ENCODE measurements around the gene ZFHX3.

The ZFHX3 gene

DNA sequence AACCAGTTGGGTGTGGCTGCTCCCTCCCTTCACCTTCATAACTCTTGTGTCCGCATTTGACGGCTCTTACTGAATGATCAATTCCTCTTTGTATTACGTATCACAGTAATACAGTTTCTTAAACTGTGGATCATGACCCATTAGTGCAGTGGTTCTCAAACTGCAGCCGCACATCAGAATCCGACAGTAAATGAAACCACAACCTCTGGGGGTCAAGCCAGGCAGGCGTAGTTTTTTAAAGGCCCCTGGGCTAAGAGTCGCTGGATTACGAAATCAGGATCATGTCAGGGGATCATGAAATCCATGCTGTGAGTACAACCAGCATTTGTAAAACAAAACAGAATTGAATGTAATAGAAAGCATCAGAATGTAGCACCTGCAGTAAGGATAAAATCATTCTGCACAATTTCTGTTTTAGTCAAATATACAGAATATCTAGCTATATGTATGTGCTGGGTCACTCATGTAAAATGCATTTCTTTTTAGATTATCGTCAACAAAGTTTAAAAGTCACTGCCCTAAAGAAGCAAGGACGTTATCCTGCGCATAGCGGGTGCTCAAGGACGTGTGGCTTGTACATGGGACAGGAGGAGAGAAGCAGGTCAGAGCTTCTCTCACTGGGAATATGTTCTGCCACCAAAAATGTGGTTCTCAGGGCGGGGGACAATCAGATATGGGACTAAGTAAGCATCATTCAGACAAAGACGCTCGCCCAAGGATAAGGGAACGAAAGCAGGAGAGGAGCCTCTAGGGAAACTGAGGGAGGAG is 113.1 kb downstream of the ZFHX3 start:
- no peak for DNase-seq (ENCODE audit: low read depth in 2 of 2, low spot score in 1 of 2)

DNA sequence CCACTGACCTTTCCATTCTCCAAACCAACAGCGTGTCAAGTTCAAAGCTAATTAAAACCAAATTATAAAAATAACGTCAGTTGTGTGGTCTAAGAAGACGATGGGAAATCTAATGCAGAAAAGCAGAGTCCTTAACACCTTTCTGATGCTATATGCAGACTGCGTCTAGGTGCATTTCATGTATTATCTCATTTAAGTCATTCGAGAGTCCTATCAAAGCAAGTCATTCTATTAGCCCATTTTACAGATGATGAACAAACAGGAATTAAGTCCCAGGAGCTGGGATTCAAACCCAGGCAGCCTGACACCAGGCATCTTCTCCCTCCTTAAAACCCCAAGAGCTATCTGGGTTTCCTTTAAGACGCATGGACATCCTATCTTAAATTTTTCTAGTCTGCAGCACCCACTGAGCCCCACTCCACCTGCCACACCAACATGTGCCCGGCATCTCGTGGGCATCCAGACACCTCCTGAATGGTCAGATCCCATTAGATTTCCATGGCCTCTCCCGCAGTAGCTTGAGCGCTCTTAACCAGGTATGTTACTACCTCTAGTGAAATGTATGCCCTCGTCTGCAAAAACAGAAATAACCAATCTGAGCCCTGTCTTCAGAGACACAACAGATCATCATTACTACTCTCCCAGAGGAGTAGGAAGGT is 115.1 kb downstream of the ZFHX3 start:
- DNase-seq (ENCODE audit: low read depth in 2 of 2, low spot score in 1 of 2): no peak

DNA sequence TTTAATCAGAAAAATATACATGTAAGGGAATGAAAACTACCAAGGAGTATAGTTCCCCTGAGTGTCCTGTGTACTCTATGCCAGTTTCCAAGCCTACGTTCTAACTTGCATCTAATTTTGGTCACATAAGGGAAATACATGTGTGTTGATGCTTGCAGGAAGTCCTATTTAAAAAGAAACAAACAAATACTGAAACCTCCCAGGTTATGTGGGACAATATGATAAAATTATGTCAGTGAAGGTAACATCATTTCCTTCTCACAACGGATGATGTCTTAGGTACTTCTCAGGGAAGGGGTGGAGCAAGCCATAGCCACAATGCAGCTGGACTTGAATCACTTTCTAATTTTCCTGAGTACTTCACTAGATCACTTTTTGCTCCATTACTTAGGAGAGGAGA is 115.9 kb downstream of the ZFHX3 start:
- DNase-seq (ENCODE audit: low read depth in 2 of 2, low spot score in 1 of 2): no peak

DNA sequence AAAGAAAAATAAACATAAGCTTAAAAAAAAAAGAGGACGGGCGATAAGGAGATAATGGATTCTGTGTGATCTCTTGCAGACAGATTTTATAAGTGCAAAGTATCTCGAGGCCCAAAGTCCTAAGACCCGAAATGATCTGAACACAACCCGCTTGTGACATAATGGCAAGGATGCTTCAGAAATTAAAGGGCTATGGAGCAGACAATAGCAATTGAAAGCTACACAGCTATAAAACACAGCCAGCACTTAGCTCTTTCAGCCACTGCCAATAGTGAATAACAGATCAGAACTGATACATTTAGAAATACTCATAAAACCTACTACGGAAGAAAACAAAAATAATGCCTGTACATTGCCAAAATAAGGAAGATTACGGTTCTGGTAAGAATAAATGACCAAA is 117.5 kb downstream of the ZFHX3 start:
- no peak for DNase-seq (ENCODE audit: low read depth in 2 of 2, low spot score in 1 of 2)

DNA sequence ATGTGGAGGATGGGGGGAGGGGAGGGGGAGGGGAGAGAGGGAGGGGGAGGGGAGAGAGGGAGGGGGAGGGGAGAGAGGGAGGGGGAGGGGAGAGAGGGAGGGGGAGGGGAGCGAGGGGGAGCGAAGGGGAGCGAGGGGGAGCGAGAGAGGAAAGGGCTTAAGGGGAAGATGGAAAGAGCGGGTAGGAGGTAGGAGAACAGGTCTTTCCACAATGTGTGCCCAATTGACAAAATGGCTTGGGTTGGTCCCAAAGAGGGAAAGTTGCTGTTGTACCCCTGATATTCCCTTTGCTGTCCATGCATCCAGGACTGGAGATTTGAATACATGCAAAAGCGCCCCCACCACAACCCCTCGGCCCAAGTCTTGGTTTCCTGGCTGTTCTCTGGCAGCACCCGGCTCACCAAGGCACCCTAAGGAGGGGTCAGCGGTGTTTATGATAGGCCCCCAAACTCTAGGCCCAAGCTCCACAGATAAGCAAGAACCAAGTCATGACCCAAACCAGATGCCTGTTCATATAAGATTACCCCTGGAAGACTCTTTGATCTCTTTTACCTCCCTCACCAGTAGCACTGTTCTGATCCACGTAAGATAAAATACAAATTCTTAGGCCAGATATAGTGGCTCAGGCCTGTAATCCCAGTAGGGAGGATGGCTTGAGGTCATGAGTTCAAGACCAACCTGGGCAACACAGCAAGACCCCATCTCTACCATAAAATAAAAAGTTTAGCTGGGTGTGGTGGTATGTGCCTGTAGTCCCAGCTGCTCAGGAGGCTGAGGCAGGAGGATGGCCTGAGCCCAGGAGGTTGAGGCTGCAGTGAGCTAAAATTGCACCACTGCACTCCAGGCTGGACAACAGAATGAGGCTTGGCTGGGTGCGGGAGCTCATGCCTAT is 119.6 kb downstream of the ZFHX3 start:
- no peak for DNase-seq (ENCODE audit: low read depth in 2 of 2, low spot score in 1 of 2)

DNA sequence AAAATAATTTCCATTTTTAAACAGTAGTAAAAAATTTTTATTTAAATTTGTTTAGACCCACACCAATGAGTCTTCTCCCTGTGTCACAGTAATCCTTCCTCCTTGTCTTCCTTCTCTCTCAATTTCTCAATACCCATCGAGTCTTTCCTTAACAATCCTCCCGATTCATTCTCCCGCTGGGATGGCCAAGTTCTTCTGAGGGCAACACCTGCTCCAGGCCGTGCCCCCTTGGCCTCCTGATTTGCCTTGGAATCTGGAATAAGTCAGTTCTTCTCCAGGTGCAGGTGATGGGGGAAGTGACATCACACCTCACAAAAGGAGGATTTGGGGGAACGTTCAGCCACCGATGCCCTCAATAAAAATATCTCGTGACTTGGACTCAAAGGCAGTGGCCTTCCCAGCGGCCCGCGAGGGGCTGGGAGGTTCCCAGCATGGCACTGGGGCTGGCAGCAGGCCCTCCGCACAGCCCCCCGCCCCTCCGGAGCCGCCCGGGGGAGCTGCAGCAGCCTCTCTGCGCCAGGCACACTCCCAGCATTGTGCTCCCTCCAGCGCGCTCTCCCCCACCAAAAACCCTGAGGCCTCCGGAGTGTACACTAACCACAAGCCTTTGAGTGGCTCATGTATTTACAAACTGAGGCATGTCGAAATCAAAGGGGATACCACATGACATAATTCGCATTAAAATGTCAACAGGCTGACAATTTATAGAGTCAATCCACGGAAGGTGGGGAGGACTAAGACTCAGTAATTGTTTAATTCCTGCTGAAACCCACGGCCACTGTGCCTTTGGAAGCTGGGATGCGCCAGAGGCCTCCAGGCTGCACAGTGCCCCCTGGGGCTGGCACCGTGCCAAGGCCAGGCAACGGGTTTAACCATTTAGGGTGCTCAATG is 120.5 kb downstream of the ZFHX3 start:
- no peak for DNase-seq (ENCODE audit: low read depth in 2 of 2, low spot score in 1 of 2)

DNA sequence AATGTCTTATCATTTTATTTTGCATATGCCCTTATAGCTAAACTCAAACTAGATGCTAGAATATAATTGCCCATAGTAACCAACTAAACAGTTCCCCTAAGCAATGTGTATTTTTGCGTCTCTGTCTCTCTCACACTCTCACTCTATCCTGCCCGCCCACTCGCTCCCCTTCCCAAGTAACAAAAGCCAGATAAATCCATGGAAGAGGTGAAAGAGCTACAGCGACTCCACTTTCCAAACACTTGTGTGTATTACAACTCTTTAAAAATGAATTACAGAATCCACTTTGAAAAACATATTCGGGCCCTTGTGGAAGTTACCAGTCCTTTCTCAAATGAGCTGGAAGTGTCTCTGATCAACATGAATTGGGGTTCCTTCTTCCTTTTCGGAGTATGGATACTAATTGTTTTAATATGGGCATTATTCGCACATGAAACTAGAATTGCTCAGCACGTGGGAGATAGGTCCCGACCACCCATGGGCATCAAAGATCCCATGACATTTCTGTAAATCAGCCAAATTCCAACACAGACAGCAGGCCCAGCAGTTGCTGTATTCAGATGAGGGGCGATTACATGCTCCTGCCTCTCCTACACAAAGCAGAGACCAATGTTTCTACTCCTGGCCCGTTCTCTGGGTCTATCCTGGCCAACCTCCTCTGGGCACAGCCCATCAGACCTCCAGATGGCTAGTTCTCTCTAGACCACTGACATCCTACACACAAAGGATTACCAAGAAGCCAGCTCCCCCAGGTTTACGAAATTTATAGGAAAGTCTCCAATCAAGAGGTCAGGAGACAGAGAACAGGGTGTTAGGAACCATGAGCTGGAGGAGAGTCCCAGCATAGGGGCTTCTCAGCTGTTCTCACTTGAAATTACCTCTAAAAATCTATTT is 121.5 kb downstream of the ZFHX3 start:
- no peak for DNase-seq (ENCODE audit: low read depth in 2 of 2, low spot score in 1 of 2)

DNA sequence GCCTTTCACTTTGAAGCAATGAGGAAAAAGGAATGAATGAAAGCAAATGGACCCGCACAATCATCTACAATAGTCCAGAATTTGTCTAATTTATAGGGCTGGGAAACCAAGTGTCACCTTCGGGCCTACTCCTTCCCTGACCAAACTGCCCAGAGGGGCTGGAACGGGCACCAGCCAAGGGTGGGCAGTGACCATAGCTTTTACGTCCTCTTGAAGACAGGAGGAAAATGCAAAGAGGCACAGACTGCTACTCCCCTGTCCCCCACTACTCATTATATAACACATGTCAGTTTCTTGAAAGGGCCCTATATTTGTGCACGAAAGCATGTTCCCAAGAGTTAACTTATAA is 122.3 kb downstream of the ZFHX3 start:
- no peak for DNase-seq (ENCODE audit: low read depth in 2 of 2, low spot score in 1 of 2)

DNA sequence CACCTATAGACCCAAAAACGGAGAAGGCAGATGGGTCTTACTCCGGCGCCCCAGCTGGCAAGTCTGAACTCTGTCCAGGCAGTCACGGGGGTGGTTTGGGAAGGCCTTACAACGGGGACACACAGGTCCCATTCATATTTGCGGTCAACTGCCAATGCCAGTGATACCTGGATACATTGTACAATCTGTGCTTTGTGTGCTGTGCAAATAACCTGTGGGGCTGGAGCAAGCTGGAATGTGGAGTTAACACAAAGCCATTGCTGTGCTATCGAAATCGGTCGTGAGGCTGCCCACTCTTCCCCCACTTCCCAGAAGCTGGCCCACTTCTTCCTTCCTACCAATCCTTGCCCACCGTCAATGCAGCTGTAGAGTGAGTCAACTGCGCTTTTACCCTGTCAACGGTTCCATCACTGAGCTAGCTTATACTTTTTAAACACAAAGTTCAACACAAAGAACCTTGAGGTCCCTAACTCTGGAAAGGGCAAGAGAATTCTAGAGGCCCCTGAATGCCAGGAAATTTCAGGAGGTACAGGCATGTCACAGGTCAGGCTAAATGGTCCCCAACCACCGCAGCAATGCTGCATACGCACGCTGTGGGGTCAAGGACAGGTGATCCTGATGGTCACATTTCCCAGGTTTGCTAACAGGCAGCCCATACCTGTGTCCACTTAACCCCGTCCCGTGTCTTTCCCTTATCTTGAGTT is 122.8 kb downstream of the ZFHX3 start:
- DNase-seq (ENCODE audit: low read depth in 2 of 2, low spot score in 1 of 2): no peak

DNA sequence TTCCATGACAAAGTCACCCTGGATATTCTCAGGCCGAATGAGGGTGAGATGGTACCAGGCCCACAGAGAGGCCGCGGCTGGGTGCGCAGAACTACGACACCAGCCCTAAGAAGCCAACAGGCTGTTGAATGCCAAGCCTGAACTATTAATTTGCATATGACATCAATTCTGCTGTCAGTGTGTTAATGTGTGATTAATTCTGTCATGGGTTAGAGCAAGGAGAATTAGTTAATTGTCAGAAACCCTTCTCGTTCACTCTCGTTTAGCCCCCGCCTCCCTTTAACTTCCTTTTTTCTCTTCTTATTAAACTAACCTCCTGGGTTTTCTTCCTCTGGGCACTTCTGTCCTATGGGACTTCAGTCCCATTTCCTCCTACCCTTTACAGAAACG is 123.4 kb downstream of the ZFHX3 start:
- no peak for DNase-seq (ENCODE audit: low read depth in 2 of 2, low spot score in 1 of 2)

DNA sequence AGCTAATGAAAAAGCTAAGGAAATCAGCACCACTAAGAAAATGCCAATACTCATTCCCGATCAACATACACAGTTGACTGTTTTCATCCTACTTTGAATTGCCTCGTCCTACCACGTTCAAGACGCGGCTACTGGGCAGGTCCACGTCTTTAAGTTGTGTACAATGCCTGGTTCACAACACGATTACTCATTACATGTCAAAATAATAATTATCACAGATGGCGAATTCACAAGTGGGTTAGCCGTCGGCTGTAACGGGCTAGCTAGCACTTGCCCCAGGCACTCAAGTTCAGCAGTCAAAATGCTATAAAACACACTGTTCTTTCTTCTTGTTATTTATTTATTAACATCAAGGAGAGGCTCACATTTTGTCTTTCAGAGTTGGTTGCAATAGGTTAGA is 124.2 kb downstream of the ZFHX3 start:
- DNase-seq (ENCODE audit: low read depth in 2 of 2, low spot score in 1 of 2): no peak

DNA sequence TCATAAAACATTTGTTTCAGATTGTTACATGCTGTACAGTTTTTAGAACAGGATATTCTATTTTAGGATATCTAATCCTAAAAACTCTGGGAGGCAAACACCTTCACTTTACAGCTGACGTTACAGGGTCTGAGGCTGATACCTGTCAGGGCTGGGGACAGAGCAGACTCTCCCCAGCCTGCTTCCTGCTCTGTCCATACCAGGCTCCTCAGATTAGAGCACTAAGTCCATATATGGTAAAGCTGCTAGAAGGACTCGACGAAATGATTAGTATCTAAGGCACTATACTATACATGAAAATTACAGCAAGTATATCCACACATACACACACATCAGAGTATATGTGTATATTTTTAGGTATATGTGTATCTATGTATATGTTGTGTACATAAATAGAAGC is 125.2 kb downstream of the ZFHX3 start:
- DNase-seq (ENCODE audit: low read depth in 2 of 2, low spot score in 1 of 2): no peak

DNA sequence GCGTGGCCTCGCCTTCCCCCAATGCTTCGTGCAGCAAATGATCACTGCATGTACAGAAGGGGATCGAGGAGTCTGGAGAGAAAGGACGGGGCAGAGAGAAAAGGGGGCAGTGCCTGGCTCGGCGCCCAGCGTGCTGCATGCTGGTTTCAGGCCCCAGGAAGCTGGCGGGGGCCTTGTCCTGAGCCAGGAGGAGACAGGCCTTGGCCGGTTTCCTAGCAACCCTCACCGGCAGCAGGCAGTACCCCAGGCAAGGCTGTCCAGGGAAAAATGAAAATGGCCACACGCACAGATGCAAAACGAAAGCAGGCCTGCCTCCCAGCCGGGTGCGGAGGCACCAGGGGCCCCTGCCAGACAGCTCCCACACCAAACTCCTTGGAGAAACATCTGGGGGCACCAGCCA is 126.3 kb downstream of the ZFHX3 start:
- no peak for DNase-seq (ENCODE audit: low read depth in 2 of 2, low spot score in 1 of 2)

DNA sequence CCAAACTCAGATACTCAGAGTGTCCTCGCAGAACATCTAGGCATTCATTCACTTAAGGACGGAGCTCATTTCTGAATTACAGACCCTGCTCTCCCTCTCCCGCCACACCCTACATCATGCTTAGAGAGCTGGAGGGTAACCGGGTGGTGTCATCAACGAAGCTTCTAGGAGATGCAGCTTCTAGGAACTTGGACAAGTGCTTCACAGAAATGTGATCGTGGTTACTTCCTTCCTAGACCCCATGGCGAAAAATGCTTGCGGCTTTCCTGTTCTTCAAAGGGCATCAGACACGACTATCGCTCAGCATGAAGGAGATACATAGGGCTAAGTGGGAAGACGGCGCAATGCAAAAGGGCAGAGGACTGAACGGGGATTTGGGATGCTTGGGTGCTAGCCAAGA is 126.8 kb downstream of the ZFHX3 start:
- DNase-seq (ENCODE audit: low read depth in 2 of 2, low spot score in 1 of 2): no peak

DNA sequence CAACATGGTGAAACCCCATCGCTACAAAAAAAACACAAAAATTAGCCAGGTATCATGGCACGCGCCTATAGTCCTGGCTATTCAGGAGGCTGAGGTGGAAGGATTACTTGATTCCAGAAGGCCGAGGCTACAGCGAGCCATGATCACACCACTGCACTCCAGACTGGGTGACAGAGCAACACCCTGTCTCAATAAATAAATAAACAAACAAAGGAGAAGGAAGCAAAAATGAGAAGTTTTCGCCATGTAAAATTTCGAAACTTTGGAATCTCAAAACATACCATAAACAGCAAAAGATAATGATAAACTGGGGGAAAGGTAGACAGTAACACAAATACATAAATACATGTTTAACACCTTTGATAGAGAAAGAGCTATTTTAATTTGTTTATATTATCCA is 130.9 kb downstream of the ZFHX3 start:
- no peak for DNase-seq (ENCODE audit: low read depth in 2 of 2, low spot score in 1 of 2)

DNA sequence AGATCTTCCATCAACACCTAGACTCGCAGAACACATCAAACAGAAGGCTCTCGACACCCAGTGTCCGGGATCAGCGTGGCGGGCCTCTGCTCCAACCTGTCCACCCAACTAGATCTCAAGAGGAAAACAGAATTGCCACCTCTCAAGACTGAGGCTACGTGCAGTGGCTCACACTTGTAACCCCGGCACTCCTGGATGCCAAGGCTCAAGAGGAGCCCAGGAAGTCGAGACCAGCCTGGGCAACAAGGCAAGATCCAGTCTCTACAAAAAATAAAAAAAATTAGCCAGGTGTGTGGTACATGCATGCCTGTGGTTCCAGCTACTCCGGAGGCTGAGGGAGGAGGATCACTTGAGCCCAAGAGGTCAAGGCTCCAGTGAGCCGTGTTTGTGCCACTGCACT is 132.6 kb downstream of the ZFHX3 start:
- DNase-seq (ENCODE audit: low read depth in 2 of 2, low spot score in 1 of 2): no peak

DNA sequence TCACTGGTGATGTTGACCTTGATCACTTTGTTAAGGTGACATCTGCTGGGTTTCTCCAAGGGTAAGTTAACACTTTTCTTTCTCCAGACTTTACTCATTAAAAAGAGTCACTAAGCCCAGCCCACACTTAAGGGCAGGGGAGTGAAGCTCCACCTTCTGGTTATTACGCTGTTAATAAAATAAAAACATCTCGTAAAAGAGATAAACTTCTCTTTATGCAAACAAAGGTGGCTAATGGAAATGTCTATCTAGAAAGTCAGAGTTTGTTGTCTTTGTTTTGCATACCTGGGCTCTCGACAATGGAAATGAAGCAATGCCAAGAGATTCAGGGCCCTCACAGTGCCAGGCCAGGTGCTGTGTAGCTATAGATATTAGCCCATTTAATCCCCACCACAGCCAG is 134.4 kb downstream of the ZFHX3 start:
- DNase-seq (ENCODE audit: low read depth in 2 of 2, low spot score in 1 of 2): no peak

DNA sequence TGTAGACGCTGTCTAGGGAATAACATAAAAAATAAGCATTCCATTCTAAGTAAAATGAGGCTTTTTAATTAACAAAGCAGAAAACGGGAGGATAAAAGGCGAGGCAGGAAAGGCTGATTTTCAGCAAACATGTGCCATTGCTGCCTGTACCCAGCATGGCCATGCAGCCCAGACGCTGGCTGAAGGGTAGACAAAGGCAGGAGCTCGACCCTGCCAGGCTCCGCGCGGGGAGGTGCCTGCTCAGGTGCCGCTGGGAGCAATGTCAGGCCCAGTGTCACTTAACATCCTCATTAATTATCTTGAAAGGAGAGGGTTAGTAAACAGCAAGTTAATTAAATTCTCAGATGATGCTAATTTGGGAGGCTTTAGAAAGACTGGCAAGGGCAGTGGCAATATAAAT is 136.0 kb downstream of the ZFHX3 start:
- DNase-seq (ENCODE audit: low read depth in 2 of 2, low spot score in 1 of 2): no peak

DNA sequence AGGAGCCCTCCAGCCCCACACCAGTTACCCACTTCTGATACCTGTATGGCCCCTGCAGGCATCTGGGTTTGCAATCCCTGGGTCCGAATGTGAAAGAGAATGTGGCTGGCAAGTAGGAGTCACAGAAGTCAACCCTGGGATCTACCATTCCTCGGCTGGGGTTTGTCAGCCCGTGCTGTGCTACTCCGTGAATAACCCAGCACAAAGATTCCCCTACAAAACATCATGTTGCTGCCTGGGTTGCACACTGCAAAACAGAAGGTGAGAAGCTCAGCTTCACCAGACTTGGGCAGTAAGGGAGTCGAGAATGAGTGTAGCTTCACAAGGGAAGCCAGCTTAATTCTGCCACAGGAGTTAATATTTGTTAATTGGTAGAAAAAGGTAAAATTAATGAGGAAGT is 137.1 kb downstream of the ZFHX3 start:
- DNase-seq (ENCODE audit: low read depth in 2 of 2, low spot score in 1 of 2): no peak

DNA sequence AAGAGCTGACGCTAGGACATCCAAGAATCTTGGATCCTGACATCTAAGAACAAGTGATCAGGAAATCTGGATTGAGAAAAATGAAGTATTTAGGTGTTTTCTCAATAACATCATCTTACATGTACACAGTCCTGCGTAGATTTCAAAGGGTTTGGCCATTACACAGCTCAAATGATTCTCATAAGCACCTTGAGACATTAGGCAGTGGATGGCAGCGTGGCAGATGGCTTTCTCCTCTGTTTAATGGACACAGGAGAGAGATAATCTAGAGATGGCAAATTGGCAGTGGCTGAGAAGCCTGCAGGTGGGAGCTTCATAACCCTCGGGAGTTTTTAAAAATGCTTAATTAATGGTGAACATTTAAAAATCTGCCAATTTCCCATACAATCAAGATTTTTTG is 137.5 kb downstream of the ZFHX3 start:
- no peak for DNase-seq (ENCODE audit: low read depth in 2 of 2, low spot score in 1 of 2)

Measured in stimulated activated CD8-positive, alpha-beta memory T cell treated with anti-CD3 and anti-CD28 coated beads, Interleukin-4, amount 100 ng/mL, for 4 hours (primary cell).